Measurements from ENCODE around the gene LPGAT1. TPM values are rescaled to one million over a fixed set of nuclear protein-coding genes. Genes with fewer than 3 reads are reported as not detected.
"Not testable (repeated sequence)": the region's sequence is repeated elsewhere in the genome, so short reads cannot be mapped to it uniquely, and the experiment has no call there.

The LPGAT1 gene
- total and polyA plus RNA-seq, 2 donors from 2014 or later, result 7.1 to 67.4 TPM

DNA sequence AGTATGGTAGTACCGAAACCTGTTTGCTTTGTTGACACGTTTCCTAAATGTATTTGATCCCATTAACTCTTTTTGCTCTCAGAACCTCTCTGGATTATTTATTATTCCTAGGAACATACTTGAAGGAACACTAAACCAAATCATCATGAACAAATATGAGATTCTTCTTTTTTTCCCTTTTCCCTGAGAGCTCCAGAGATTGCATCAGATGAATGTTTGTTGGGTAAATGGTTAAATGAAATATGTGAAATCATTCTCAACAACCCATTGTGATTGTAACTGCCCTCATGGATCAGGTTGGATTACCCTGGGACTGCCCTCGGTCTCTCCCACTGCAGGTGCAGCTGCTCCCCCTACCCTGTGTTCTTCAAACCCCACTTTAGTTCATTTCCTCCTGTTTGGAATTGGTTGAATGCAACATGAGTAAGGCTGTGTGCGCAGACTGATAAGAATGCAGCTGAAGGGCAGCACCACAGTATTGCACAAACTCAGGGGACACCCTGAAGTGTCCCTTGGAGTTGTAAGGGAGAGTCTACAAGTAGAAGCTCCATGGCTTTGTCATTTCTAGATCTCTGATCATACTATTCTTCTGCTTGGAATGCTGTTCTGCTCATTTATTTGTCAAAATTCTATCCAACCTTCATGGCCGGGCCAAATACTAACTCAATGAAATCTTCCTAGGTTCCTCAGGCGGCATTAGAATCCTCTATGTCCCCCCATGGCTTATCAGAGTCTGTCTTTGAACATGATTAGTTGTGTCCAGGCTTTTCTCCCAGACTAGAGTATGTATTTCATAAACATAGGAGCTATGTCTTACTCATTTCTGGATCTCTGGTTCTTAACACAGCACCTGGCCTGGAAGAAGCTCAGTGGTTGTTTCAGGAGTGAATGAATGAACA, 108.0 kb downstream of the LPGAT1 start:
- Histone ChIP-seq H3K36me3 (ENCODE audit: control insufficient read depth in 2 of 3, insufficient read depth in 3 of 3, low read length in 3 of 3) (no peaks in the 10 kb centered on the region), H3K4me3 (ENCODE audit: low read length in 3 of 3) (no peak overlapping the region), H3K9me3 (ENCODE audit: control insufficient read depth in 2 of 3, insufficient read depth in 1 of 3, low read length in 3 of 3) (no peaks in the 10 kb centered on the region), H3K27me3 (ENCODE audit: control insufficient read depth, insufficient read depth, low read length) (no peaks in the 10 kb centered on the region), H3K9ac (ENCODE audit: low read length in 3 of 3) (no peak overlapping the region), H3K27ac (ENCODE audit: low read depth in 2 of 2, low read length in 2 of 2) (no peak overlapping the region), H3K4me1 (ENCODE audit: control insufficient read depth in 2 of 3, insufficient read depth in 2 of 3, low read depth in 1 of 3, low read length in 3 of 3) (no peaks in the 10 kb centered on the region)
- no peak for FAIRE-seq
- intact Hi-C loops (cut with DNase I), result no loop called here
- TF ChIP-seq CTCF (IDR thresholded peaks at IDR 0.05; ENCODE audit: borderline replicate concordance, extremely low read depth, insufficient read depth), result no peak
- no peak for DNase-seq

GRCh38 chr1:211716555-211716954, 114.0 kb downstream of the LPGAT1 start:
- H3K9ac ChIP-seq (ENCODE audit: low read length in 3 of 3); FAIRE-seq; H3K9me3 ChIP-seq (ENCODE audit: control insufficient read depth in 2 of 3, insufficient read depth in 1 of 3, low read length in 3 of 3); DNase-seq; H3K36me3 ChIP-seq (ENCODE audit: control insufficient read depth in 2 of 3, insufficient read depth in 3 of 3, low read length in 3 of 3); intact Hi-C loops (cut with DNase I); H3K4me1 ChIP-seq (ENCODE audit: control insufficient read depth in 2 of 3, insufficient read depth in 2 of 3, low read depth in 1 of 3, low read length in 3 of 3); H3K27ac ChIP-seq (ENCODE audit: low read depth in 2 of 2, low read length in 2 of 2); H3K4me3 ChIP-seq (ENCODE audit: low read length in 3 of 3); H3K27me3 ChIP-seq (ENCODE audit: control insufficient read depth, insufficient read depth, low read length): not testable (repeated sequence)

GRCh38 chr1:211715971-211716370, 114.6 kb downstream of the LPGAT1 start:
- Histone ChIP-seq H3K9ac (ENCODE audit: low read length in 3 of 3) (no peak overlapping the region), H3K27ac (ENCODE audit: low read depth in 2 of 2, low read length in 2 of 2) (no peak overlapping the region), H3K27me3 (ENCODE audit: control insufficient read depth, insufficient read depth, low read length) (no peaks in the 10 kb centered on the region), H3K4me3 (ENCODE audit: low read length in 3 of 3) (no peak overlapping the region), H3K4me1 (ENCODE audit: control insufficient read depth in 2 of 3, insufficient read depth in 2 of 3, low read depth in 1 of 3, low read length in 3 of 3) (no peaks in the 10 kb centered on the region), H3K36me3 (ENCODE audit: control insufficient read depth in 2 of 3, insufficient read depth in 3 of 3, low read length in 3 of 3) (no peaks in the 10 kb centered on the region), H3K9me3 (ENCODE audit: control insufficient read depth in 2 of 3, insufficient read depth in 1 of 3, low read length in 3 of 3) (no peaks in the 10 kb centered on the region)
- intact Hi-C loops (cut with DNase I), result no loop called here
- peak in 1 of 5 donors; percentile 37 for DNase-seq
- no peak for TF ChIP-seq CTCF (IDR thresholded peaks at IDR 0.05; ENCODE audit: borderline replicate concordance, extremely low read depth, insufficient read depth)
- FAIRE-seq, result no peak

- FAIRE-seq (no peak), DNase-seq (no peak)
- Histone ChIP-seq H3K9me3 (ENCODE audit: control insufficient read depth in 2 of 3, insufficient read depth in 1 of 3, low read length in 3 of 3) (no peaks in the 10 kb centered on the region), H3K4me3 (ENCODE audit: low read length in 3 of 3) (no peak overlapping the region), H3K36me3 (ENCODE audit: control insufficient read depth in 2 of 3, insufficient read depth in 3 of 3, low read length in 3 of 3) (no peaks in the 10 kb centered on the region), H3K27ac (ENCODE audit: low read depth in 2 of 2, low read length in 2 of 2) (no peak overlapping the region), H3K9ac (ENCODE audit: low read length in 3 of 3) (no peak overlapping the region), H3K4me1 (ENCODE audit: control insufficient read depth in 2 of 3, insufficient read depth in 2 of 3, low read depth in 1 of 3, low read length in 3 of 3) (no peaks in the 10 kb centered on the region), H3K27me3 (ENCODE audit: control insufficient read depth, insufficient read depth, low read length) (no peaks in the 10 kb centered on the region)
- intact Hi-C loops (cut with DNase I), result no loop called here
- no peak for TF ChIP-seq CTCF (IDR thresholded peaks at IDR 0.05; ENCODE audit: borderline replicate concordance, extremely low read depth, insufficient read depth)
These were observed 116.4 kb downstream of the LPGAT1 start for GRCh38 chr1:211714154-211714553.
